Stimulated activated CD8-positive, alpha-beta memory T cell treated with anti-CD3 and anti-CD28 coated beads, Interleukin-12 subunit alpha, Interleukin-12 subunit beta, amount 100 ng/mL, for 24 hours (primary cell): ENCODE results near the gene DDAH2.

Experiments used
- DNase-seq: peaks from one replicate; pipeline ENCODE4 v3.0.0-alpha.2; 2020; ENCODE audit errors: extremely low read depth

DDAH2 gene

GRCh38 chr6:31689249-31690110 is 39.6 kb downstream of the DDAH2 start:
- no peak for DNase-seq

GRCh38 chr6:31687860-31688693 is 41.0 kb downstream of the DDAH2 start:
- no peak for DNase-seq

GRCh38 chr6:31687321-31687720 is 41.8 kb downstream of the DDAH2 start:
- no peak for DNase-seq

GRCh38 chr6:31686483-31686882 is 42.6 kb downstream of the DDAH2 start:
- DNase-seq, result no peak

GRCh38 chr6:31683591-31683990 is 45.5 kb downstream of the DDAH2 start:
- no peak for DNase-seq

GRCh38 chr6:31681135-31681671 is 47.9 kb downstream of the DDAH2 start:
- no peak for DNase-seq

GRCh38 chr6:31680226-31681134 is 48.6 kb downstream of the DDAH2 start, which contains the start of gene LY6G5C:
TSS of gene LY6G5C (minus strand) at chr6:31681067. CDS start at chr6:31680373, 694 bp downstream.
- no peak for DNase-seq

- DNase-seq, result no peak
These were observed 51.1 kb downstream of the DDAH2 start for GRCh38 chr6:31677955-31678354.
